Caki2 (cell line): ENCODE measurements around the gene GRK5. TPM values are rescaled to one million over a fixed set of nuclear protein-coding genes. Genes with fewer than 3 reads are reported as not detected.
A peak's percentile ranks its signal among the peaks of the same experiment; 100 is the strongest.

ENCODE experiments used
- DNase-seq: peaks from one replicate; pipeline ENCODE4 v3.0.0-alpha.2; 2015; ENCODE audit warnings: low read depth
- in situ Hi-C: cut with HindIII; loops from 2 replicates; pipeline ENCODE4 v1.10.0; 2016; ENCODE audit warnings: low sequenced_read_pairs, low pct_unique_long_range_greater_than_20kb, mixed read lengths
- total RNA-seq: library from RNA; depleted of rRNA; stranded (reverse); fragments of >200 nt; shearing (Covaris generic); gene quantifications from 2 replicates; pipeline ENCODE4 v1.2.3, GENCODE V29; 2014; ENCODE audit warnings: low replicate concordance

GRK5 gene
- total RNA-seq, 1 experiment from 2014 or later: 0.61 TPM

DNA sequence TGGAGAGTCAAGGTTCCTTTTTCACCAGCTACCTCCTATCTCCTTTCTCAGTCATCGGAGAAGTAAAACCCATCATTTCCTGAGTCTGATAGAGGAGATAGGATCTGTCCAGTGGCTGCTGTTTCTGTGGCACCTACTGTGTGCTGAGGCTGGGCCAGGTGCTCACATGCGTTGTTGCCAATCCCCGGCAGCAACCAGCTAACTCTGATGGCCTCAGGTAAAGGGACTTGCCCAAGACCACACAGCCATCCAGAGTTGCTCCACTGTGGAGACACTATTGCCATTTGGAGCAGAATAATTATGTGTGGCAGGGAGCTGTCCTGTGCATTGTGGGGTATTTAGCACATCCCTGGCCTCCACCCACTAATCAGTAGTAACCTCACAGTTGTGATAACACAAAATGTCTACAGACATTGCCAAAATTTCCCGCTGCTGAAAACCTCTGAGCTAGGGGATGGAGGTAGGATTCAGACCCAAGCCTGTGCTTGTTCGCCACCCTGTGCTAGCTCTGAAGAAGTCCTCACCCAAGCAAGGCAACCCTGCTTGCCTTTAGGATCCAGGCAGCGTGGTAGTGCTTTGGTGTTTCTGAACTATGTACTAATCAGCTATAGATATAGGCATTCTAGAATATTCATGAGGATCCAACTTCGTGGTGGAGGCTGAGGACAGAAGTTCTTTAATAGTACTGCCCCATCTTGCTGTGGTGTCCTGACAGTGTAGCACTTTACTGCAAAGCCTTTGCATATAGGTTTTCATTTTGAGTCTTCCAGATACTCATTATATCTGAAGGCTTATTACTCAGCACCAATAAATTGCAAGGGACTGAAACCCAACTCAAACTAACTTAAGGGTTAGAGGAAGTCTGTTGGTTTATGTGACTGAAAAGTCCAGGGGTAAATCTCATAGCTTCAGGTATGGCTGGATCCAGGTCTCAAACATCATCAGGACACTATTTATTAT is 164.6 kb downstream of the GRK5 start:
- in situ Hi-C loops: no loop called here
- DNase-seq: no peak

DNA sequence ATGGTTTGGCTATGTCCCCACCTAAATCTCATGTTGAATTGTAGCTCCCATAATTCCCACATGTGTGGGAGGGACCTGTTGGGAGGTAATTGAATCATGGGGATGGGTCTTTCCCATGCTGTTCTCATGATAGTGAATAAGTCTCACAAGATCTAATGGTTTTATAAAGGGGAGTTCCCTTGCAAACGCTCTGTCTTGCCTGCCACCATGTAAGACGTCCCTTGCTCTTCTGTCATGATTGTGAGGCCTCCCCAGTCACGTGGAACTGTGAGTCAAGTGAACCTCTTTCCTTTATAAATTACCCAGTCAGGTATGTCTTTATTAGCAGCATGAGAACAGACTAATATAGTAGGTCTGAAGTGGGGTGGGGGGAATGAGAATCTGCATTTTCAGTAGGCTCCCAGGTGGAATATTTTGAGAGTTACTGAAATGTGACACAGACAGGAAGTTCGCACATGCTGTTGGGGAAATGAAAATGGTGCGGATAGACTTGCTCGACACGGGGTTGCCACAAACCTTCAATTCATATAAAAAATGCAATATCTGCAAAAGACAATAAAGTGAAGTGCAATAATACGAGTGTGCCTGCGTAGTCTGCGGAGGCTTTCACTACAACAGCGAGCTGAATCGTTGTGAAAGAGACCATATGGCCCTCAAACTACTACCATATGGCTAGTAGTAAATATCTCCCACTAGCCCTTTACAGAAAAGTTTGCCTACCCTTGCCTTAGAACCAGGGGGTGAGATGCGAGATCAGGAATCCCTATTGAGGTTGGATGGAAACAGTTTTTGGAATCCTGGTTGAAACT is 166.1 kb downstream of the GRK5 start:
- in situ Hi-C loops: no loop called here
- DNase-seq: no peak

DNA sequence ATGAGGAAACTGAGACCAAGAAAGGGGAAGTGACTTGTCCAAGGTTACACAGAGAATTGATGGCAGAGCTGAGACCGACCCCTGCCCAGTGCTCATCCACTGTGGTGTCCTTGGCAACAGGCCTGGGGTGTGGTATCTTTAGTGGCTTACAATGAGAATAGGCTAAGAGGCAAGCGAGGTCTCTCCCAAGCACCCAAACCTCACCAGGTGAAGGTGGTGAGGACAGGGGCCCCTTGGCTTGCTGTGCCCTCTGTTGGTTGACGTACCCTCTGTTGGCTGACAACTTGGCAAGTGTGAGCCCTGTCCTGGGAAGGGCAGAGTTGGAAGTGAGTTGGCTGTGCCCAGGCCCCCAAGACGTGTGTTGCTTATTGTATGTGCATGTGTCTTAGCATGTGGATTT is 166.9 kb downstream of the GRK5 start:
- in situ Hi-C loops: no loop called here
- DNase-seq: no peak

DNA sequence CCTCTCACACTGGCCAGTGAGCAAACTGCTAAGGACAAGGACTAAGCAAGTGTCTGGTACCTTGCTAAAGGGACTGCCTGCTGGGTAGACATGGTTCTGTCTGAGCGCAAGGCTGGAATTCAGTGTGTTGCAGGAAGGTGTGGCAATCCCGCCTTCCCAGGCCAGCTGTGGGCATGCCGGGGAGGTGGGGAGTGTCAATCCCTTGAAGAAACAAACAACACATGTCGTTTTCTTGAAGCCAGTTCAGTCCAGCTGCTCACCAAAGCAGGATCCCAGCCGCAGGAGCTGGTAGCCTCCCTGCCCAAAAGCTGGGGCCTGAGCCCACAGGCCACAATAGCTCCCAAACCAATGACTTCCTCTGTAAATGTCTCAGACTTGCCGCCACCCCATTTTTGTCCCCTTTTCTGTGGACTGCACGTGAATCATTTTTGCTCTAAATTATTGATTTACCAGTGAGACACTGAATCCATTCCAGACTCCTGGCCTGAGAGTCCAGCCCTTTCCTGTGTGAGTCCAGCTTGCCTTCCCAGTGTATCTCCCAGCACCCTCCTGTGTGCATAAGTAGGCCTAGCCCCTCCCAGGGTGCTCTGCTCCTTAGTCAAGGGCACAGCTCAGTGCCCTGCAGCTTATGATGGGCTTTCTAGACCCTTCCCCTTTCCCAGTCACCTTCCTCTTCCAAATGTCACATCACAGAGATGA is 168.4 kb downstream of the GRK5 start:
- peak; percentile 52 for DNase-seq
- in situ Hi-C loops: no loop called here

DNA sequence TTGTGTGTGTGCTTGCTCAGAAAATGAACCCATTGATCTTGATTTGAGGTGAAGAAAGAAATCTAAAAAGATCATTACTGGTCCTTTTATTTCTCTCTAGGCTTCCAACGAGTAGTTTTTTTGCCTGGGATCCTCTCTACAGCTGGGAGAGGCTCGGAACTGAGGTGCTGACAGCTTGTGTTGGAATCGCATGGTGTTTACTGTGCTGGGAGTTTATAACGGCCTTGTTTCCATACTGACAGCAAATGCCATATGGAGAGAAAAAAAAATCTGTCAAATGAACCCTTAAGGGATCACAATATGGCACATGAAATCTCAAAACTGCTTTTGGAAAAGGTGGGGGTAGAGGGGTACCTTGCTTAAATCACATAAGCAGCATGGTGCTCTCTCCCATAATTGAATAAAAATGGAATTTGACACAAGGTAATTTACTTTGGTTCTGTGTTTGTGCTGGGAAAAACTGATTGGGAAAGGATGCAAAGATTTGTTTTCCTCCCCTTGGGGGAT is 170.1 kb downstream of the GRK5 start:
- DNase-seq: no peak
- in situ Hi-C loops: no loop called here

DNA sequence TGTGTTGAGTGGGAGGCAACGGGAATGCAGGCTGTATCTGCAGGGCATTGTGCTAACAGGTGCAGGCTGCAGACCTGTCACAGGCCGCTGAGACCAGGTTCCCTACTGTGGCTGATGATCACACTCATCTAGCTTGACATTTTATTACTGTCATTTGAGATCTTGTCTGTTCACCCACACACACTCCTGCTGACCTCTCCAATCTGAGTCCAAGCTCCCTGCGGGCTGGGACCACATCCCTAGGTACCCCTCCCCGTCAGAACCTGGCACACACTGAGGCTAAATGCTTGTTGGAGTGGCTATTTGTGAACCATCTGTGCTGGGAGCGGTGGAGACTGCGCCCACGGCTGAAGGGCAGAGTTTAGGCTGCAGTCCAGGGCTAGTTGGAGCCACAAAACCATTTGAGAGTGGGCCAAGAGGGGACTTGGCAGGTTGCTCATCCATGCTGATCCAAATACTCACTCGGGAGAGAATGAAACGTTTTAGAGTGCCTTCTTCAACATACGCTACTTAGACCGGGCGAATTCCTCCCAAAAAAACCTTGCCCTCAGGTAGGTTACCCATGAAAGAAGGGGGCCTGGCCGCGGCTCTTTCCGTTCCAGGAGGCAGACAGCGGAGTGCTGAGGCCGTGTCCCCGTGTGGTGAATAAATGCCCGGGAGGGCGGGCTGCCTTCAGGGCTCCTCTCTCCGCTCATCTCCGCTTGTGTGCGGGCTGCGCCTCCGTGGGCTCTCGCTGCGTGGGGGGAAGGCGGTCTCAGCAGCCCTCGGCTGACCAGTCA is 170.8 kb downstream of the GRK5 start:
- in situ Hi-C loops: no loop called here
- no peak for DNase-seq

DNA sequence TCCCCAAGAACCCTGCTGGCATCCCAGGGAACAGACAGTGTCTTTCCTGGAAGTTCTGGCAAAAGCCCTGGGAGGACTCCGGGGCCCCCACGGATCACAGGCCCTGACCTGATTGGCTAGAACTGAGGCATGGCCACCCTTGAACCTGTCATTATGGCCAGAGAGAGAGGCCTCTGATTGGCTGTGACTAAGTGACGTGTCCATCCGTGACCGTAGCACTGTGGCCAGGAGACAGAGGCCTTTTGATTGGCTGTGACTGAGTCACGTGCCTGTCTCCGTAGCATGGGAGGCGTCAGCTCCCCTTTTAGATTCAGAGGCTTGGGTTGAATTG is 171.3 kb downstream of the GRK5 start:
- in situ Hi-C loops: no loop called here
- no peak for DNase-seq

DNA sequence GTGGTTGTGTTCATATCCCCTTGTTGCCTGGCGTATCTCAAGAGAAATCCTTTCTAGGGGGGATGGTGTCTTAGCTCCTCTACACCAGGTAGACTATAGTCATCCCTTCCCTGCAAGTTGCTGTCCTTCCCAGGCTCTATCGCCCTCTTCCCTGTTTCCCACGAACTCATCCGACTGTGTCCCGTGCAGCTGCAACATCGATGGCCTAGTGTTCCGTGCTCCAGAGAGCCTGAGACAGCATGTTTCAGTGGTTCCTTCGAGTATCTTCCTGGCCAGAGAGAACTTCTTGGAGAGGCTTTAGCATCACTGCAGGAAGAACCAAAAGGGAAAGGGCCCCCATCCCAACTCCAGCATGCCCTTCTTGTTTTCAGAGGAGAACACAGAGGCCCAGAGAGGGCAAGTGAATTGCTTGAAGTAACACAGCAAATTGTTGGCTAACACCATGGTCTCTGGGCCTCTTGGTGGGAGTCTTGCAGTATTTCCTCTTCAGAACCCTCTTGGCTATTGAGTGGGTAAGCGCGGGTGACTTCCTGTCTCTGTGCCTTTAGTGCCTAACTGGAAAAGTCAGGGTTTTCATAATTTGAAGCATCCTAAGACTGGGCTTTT is 172.2 kb downstream of the GRK5 start:
- DNase-seq: no peak
- in situ Hi-C loops: no loop called here

DNA sequence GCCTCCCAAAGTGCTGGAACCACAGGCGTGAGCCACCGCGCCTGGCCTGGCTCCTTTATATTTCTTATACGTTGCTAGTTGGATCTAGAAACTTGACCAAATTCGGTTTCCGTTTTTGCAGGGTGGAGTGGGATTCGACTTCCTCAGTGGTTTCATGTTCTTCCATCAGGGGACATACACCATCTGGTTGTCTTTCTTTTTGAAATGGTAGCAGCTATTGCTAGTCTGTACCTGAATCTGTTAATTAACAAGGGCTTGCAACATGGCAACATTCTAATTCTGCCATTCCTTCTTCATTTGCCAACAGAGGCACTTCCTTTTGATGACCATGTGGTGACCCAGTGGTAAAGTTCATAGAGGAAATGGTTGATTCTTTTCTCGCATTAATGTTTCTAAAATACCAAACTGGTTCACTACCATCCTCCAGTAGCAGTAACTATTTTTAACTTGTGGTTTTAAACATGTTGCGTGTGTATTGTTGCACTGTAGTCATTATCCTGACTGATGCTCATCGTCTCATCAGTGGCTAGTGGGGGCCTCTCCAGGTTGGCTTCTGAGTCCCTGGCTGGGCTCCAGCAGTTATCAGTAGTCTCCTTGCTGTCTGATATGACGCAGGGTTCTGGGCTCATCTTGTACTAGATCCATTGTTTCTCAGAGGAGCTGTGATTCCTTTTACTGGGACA is 175.9 kb downstream of the GRK5 start:
- no peak for DNase-seq
- in situ Hi-C loops: no loop called here

DNA sequence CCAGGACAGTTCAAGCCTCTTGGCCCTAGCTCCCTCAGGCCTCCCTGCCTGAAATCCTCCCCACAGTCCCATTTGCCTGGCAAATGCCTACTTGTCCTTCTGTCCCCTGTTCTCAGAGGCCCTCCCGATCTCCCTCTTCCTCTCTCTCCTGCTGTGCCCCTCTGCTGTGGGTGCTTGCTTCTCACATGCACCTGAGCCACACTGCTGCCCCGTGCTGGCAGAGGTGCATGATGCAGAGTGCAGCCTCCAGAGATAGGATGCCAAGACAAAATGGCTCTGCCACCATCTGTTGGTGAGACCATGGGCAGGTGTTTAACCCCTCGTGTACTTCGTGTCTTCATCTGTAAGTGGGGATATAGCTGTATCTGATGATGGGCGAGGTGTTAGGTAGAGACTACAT is 176.8 kb downstream of the GRK5 start:
- in situ Hi-C loops: no loop called here
- no peak for DNase-seq

DNA sequence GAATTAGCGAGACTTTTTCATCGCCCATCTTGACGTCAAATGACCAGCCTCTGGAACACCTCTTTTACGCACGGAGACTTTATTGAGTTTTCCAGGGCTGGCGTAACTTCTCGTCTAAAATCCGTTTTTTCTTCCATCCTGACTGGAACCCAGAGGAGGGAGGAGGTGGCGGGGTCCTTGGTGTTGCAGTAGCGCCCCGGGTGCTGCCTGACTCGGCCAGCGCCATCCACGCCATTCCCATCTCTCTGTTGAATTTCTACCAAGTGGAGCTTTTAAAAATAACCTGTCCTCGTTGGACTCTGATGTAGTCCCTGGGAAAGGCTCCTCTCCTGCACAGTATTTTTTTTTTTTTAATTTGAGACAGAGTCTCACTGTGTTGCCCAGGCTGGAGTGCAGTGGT is 179.3 kb downstream of the GRK5 start:
- DNase-seq: no peak
- in situ Hi-C loops: no loop called here

DNA sequence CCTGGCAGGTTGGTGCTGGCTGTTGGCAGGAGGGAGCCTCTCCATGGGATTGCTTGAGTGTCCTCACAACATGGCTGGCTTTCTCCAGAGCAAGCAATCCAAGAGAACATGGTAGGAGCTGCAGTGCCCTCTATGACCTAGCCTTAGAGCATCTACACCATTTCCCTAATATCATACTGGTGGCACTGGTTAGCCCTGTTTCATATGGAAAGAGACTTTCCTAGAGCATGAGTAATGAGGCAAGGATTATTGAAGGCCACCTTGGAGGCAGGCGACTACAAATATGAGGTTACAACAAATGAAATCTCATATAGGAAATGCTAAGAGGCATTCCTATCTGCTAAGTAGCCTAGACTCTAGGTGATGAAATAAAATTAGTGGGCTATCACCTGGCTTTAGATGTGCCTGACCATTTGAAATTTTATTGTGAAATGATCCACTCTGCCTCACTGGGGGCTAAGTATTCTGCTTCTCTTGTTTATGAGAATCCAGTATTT is 181.5 kb downstream of the GRK5 start:
- DNase-seq: no peak
- in situ Hi-C loops: no loop called here

DNA sequence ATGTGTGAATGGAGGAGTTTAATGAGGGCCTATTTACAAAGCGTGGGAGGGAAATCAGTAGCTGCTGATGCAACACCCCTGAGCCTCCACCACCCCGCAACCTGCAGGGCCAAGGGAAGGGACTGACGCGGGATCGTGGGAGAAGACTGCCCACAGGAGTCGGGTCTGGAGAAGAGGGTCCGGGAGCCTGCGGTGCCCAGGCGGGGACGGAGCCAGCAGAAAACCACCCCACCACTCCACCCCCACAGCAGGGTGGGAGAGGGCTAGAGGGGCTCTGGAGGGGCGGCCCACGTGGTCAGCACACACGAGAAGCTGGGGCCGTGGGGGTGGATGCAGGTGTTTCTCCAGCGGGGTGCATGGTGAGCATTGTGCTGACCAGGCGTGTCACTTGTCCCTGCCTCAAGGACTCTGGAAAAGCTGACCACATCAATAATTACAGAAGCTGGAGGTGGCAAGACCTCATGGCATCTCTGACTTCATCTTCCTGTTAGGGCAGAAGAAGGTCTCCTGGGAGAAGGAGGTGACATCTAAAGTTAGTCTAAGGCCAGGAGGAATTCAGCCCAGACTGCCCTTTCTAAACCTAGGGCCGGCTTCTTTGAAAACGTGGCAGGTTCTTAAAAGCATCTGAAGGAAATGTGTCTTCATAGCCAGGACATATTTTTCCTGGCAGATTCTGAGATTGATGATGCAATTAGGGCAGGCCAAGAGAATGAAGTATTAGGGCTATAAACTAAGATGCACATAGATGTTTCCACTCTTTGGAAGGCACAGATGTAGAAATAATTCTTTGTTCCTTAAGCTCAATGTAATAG is 184.3 kb downstream of the GRK5 start:
- in situ Hi-C loops: no loop called here
- no peak for DNase-seq

DNA sequence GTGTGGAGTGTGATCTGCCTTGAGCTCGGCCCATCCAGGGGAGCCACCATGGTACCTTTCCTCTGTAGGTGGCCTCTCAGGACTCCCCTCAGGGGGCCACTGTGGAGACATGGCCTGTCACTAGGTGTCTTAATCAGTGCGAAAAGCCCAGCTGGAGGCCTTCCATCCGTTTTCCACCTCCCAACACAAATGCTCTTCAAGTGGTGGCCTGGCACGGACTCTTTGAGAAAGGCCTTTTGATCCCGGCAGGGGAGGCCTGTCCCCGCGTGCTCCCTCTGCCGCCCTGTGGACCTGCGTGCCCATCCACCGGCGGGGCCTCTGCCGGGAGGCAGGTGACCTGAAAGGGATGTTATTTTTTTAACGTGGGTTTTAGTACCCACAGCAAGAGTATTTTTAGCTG is 185.6 kb downstream of the GRK5 start:
- DNase-seq: no peak
- in situ Hi-C loops: no loop called here

DNA sequence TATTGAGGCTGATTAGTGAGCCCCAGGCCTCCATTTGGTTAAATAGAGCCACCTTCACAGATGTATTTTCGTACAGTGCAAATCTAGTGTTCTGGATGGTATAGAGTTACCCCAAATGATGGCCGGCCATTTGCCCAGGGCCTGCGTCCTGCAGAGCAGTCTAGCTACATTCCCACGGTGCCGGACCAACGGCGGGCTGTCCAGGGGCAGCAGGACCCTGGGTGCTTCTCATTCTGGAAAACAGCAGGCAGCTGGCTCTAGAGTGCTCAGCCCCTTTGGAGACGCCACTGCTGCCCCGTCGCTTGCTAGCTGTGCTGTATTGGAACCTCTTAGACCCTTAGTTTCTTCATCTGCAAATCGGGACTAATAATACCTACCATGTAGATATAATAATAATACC is 186.1 kb downstream of the GRK5 start:
- in situ Hi-C loops: no loop called here
- no peak for DNase-seq

DNA sequence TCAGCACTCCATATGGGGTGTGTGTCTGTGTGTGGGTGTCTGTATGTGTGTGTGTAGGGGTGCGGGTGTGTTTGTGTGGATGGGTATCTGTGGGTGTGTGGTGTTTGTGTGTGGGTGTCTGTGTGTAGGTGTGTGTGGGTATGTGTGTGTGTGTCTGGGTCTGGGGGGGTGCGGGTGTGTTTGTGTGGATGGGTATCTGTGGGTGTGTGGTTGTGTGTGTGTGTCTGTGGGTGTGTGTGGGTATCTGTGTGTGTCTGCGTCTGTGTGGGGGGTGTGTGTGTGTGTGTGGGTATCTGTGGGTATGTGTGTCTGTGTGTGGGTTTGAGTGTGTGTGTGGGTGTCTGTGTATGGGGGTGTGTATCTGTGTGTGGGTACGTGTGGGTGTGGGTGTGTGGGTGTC is 186.5 kb downstream of the GRK5 start:
- no peak for DNase-seq
- in situ Hi-C loops: no loop called here
